Stimulated activated CD8-positive, alpha-beta memory T cell treated with anti-CD3 and anti-CD28 coated beads, Interleukin-15, amount 100 ng/mL, for 4 hours (primary cell): Measurements from ENCODE around the gene ALKBH8.
"Not testable (repeated sequence)": the region's sequence is repeated elsewhere in the genome, so short reads cannot be mapped to it uniquely, and the experiment has no call there.

ENCODE experiments used
- DNase-seq, 2 donors: peaks; one replicate each; pipeline ENCODE4 v3.0.0-alpha.2; 2020; ENCODE audit warnings: low read depth in 2 of 2

Gene ALKBH8

GRCh38 chr11:107576497-107577345, 11.2 kb upstream of the ALKBH8 start:
- DNase-seq, result not testable (repeated sequence)

- no peak for DNase-seq
These were observed 7.9 kb upstream of the ALKBH8 start for GRCh38 chr11:107573438-107573837.

GRCh38 chr11:107570015-107570414, 4.5 kb upstream of the ALKBH8 start:
- DNase-seq, result no peak

- no peak for DNase-seq
These were observed 2.3 kb upstream of the ALKBH8 start for GRCh38 chr11:107567739-107568335.

GRCh38 chr11:107566569-107566968, 1.0 kb upstream of the ALKBH8 start:
- DNase-seq, result no peak

- not testable (repeated sequence) for DNase-seq
These were observed 493 bp upstream of the ALKBH8 start for GRCh38 chr11:107565955-107566501.

GRCh38 chr11:107564877-107565218, 687 bp downstream of the ALKBH8 start:
- DNase-seq, result no peak

GRCh38 chr11:107563702-107564101, 1.8 kb downstream of the ALKBH8 start:
- DNase-seq, result no peak

- no peak for DNase-seq
These were observed 2.8 kb downstream of the ALKBH8 start for GRCh38 chr11:107562647-107563208.

- no peak for DNase-seq
These were observed 3.8 kb downstream of the ALKBH8 start for GRCh38 chr11:107561688-107562087.

GRCh38 chr11:107550304-107550703, 15.2 kb downstream of the ALKBH8 start:
- DNase-seq, result no peak

GRCh38 chr11:107549954-107550285, 15.6 kb downstream of the ALKBH8 start:
- DNase-seq, result no peak

GRCh38 chr11:107549253-107549953, 16.1 kb downstream of the ALKBH8 start:
- DNase-seq, result no peak

- DNase-seq, result no peak
These were observed 17.6 kb downstream of the ALKBH8 start for GRCh38 chr11:107547961-107548360.

GRCh38 chr11:107545101-107545514, 20.4 kb downstream of the ALKBH8 start:
- no peak for DNase-seq

GRCh38 chr11:107538821-107539220, 26.7 kb downstream of the ALKBH8 start:
- DNase-seq, result no peak

- DNase-seq, result no peak
These were observed 27.3 kb downstream of the ALKBH8 start for GRCh38 chr11:107538239-107538638.

- not testable (repeated sequence) for DNase-seq
These were observed 28.4 kb downstream of the ALKBH8 start for GRCh38 chr11:107537155-107537554.

GRCh38 chr11:107526197-107526596, 39.3 kb downstream of the ALKBH8 start:
- DNase-seq, result no peak

GRCh38 chr11:107508858-107509244, 56.7 kb downstream of the ALKBH8 start:
- DNase-seq, result no peak

GRCh38 chr11:107508201-107508857, 57.2 kb downstream of the ALKBH8 start:
- no peak for DNase-seq
